ENCODE measurements around the gene PLXNA2.

The PLXNA2 gene

DNA sequence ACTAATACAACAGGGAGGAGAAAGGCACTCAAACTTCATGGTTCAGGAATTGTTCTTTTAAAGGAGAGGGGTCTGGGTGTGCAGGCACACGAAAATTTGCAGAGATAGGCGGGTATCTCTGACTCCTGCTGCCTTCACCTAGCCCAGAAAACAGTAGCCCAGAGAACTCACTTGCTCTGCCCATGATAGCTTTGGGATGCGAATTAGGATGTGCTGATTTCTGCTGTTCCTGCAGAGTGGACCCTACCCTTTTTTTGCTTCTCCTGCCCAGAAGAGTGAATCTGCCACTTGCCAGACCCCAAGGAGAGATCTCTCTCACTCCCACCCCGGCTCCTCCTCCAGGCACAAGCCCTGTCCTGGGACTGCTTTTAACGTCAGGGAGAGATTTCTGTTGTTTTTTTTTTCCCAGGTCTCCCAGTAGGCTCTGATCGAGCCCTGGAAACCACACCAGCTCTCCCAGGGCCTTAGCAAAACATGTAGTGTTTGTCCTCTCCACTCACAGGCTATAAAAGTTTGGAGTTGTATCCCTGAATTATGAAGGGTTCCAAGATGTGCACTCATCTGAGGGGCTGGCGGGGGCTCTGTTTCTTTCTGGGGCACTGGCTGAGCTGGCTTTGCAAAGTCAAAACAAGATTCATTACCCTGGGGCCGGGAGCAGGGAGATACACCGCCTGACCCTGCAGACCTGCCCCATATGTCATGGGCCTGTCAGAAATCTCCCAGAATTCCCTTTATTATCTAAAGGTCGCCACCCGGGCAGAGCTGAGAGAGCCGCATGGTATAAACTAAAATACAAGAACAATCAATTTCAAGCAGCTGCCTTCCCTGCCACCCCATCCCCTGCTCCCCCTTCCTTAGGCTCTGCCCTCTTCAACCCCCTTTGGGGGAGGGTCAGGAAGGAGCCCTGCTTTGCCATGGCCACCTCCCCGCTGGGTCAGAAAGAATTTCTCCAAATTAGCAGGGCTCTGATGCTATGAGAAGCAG is 17.9 kb downstream of the PLXNA2 start:
- no peak for DNase-seq (ENCODE audit: low read depth)

DNA sequence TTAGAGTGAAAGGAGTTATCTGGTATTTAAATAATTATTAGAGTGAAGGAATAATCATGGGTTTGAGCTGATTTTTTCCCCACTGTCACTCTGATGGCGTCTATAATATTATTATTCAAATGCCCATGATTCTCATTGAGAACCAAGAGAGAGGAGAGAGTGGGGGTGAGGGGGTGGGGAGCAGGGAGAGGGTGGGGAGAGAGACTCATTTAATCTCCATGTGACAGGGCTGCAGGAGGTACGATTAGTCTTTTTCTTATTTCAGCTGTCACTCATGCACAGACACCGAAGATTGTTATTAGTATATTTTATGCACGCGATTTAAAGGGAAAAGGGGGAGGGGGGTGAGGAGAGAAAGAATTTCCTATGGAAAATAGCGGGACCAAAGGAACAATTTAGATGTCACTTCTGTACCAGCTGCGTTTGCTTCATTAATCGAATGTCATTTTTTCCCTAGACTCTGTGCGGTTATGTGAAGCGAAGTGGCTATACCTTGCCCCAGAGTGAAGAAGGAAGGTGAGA is 19.9 kb downstream of the PLXNA2 start:
- no peak for DNase-seq (ENCODE audit: low read depth)

DNA sequence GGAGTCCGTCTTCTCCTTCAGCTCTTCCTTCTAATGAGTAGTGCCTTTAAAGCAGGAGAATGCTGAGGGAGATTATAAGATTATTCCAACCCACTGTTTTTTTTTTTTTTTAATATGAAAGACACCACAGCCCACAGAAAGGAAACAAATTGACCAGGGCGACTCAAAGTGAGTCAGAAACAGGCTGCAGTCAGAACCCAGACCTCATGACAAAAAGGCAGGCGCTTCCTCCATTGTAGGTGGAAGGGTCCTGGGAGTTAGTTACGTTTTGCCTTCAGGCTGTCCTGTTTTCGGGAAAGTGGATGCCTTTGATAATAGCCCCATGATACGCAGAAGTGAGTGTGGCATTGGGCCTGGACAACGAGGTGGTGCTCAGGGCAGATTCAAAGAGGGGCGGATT is 21.0 kb downstream of the PLXNA2 start:
- no peak for DNase-seq (ENCODE audit: low read depth)

DNA sequence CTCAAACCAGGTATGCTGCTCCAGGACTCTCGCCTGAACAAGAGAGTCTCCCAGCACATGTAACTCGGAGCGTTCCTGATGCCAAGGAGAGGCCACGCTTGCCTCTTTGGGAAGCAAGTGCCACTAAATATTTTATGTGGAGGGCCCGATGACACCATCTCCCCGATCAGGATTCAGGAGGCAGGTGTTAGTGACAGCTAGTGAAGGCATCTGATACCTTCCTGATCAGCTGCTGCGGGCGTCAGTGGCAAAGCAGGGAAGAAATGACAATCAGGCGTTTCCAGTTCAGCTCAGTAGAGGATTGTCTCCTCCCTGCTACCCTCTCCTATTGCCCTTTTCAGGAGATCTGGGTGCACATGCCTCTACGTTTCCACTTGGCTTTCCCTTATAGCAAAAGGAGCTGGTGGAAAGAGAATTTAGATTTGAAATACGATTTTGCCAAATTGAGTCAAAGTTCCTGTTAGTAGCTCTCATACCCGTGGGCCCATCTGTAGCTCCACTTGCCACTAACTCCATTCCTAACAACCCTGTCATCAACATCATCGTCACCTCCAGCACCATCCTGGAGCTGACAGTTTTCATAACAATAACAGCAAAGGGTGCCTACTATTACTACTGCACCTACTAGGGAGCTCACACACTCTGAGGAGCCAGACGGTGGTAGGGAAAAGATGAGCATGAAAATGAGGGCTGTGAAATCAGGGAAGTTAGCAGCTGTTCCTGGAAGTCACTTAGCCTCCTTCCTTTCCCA is 21.6 kb downstream of the PLXNA2 start:
- DNase-seq (ENCODE audit: low read depth), result no peak

DNA sequence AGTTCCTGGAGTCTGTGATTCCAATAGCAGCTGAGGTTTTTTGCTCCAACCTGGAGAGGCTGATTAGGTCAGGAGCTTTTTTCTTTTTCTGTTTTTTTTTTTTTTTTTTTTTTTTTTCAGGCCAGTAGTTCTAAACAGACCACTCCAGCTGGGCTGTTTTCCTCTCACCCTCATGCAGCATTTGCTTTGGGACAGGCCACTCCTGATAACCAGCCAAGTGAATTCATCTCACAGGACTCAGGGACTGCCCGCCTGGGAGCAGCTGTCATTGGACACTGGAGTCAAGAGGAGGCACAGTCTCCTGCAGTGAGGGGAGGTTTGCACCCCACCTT is 22.9 kb downstream of the PLXNA2 start:
- DNase-seq (ENCODE audit: low read depth), result no peak

DNA sequence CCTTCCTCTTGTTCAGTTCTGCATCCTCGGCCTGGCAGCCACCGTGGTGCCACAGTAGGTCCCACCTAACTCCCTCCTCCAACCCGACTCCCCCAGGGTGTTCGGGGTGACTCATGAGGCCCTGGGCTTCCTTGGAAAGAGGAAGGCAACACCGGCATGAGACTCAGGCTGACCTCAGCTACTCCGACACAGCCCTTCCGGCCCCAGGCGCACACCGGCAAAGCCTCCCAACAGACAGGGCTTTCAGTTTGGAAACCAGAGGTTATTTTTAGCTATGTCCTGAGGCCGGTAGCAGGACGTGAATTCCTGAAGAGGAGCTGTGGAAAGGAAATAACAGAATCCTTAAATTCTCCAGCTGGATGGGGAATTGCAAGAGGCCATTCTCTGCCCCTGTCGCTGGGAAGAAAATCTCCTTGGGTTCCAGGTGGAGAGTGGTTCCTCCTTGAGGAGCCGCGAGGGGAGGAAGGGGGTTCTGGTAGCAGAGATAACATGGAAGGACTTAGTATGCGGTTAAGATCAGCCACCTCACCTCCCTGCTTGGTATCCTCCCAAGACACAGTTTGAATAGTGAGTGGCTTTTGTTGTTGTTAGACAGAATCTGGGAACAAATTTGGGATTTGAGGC is 24.4 kb downstream of the PLXNA2 start:
- DNase-seq (ENCODE audit: low read depth), result no peak

DNA sequence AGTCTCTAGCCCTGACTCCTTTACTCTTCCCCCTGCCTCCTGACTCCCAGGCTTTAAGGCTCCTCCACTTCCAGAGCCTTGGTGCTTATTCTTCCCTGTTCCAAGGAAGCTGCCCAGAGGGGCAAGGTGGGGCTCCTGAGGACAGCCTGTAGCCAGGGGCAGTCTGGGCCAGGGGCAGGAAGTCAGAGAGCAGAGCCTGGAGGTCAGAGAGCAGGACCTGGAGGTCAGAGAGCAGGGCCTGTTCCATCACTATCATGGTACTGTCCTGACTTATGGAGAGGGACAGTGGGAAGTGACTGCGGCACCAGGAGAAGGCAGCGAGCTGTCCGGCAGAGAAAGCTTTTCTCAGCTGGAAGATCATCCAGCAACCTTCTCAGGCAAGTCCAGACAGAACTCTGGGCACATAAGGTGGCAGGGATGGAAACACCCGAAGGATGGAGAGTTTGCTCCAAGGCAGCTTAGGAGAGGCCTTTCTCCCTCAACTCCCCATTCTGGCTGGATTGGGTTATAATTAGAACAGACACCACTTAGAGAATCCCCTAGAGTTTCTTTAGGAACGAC is 25.0 kb downstream of the PLXNA2 start:
- DNase-seq (ENCODE audit: low read depth), result no peak

DNA sequence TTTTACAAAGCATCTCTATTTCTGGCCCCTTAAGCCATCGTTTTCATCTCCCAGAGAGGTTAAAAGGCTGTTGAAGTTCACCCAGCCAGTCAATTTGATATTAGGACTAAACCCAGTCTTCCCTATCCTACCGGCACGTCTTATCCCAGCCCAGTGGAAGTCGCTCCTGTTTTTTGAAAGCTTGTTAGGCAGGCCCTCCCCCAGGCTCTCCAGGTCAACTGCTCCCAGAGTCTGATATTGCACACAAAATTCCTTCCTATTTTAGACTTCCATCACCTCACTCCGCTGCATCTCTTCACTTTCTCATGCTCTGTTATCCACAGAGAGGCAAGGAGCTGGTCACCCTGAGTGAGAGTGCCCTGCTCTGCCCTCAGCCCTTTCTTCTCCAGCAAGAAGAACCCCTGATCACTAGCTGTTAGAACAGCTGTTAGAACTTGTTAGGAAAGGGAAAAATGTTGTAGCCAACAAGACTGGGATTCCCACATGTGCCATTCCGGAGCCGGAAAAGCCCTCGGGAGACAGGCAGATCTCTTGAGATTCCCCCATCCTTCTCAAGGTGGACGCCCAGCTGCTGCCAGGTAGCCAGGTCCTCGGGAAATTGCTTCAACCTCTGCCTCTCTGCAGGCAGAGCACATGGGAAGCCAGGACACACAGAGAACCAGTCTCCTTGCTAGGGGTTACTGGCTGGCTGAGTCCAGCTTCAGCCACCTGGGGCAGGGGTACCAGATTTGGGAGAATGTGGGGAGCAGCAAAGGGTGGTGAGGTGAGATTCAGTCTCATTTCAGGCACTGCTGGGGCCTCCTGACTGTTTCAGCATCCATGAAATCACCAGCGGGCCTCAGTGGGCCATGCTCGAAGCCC is 25.7 kb downstream of the PLXNA2 start:
- no peak for DNase-seq (ENCODE audit: low read depth)

DNA sequence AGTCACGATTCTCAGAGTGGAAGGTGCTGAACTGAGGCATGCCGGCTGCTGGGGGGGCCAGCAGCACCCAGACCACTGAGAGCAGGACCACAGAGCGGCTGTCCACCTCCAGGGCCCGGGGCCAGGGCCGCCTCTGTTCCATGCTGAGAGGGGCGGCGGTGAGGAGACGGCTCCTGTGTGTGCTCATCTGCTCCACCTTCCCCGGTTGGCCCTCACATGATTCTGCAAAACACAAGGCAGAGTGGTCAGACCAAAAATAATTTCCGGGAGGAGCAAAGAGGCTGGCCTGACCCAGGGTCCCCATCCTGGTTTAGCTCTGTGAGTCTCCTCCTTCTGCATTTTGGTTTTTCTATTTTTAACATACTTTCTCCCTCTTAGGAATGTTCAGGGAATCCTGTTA is 26.4 kb downstream of the PLXNA2 start:
- DNase-seq (ENCODE audit: low read depth), result no peak

DNA sequence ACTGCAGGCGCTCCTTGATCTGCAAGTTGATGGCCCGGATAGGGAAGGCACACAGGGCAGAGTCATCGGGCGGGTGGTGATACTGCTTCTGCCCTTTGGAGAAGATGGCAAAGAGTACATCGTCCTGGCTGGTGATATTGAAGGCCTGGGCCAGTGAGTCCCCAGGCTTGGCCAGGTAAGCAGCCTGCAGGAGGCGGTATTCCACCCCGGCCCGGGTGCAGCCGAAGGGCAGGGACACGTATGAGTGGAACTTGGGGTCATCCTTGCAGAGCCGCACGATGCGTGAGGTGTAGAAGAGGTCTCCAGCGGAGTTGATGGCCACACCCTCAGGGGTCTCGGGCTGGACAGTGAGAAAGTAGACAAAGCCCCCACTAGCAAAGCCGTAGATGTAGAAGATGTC is 27.4 kb downstream of the PLXNA2 start:
- DNase-seq (ENCODE audit: low read depth), result no peak

DNA sequence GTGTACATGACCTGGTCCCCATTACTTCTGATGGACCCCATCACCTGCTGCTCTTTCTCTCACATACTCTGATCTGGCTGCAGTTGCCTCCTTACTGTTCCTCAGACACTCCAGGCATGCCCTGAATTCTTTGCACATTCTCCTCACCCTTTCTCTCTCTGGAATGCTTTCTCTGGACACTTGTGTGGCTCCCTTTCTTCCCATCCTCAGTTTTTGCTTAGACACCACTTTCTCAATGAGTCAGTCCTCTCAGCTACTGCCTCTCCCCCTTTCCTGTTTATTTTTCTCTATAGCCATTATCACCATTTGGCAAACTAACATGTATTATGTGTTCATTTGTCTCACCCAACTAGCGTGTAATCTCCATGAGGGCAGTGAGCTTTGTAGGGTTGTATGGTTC is 28.1 kb downstream of the PLXNA2 start:
- no peak for DNase-seq (ENCODE audit: low read depth)

DNA sequence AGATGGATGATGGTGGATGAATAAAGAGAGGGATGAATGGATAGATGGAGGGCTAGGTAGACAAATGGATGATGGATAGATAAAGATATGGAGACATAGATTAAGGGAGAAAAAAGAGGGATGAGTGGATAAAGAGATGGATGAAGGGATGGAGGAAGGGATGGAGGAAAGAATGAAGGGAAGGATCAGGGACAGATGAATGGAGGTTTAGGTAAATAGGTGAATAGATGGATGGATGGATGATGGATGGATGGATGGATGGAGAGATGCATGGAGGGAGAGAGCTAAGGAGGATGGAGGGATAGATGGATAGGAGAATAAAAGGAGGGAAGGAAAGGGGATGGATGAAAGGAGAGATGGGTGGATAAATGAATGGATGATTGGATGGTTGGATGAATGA is 28.8 kb downstream of the PLXNA2 start:
- DNase-seq (ENCODE audit: low read depth), result no peak

DNA sequence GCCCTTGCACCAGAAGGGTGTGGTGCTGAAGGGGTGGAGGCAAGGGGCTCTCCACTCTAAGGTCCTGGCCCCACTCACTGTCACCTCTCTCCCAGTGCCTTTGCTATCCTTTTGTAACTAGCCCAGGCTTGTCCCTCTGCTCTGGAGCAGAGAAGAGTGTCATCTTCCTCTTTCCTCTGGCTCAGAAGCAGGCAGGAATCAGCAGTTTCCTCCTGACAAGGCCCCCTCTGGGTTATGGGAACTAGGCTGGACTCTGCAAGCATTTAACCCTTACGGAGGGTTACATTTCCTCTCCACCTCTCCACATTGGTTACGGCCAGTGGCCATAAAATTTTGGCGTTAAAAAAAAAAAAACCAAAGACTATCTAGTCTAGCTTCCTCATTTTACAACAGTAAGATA is 30.4 kb downstream of the PLXNA2 start:
- DNase-seq (ENCODE audit: low read depth), result no peak

DNA sequence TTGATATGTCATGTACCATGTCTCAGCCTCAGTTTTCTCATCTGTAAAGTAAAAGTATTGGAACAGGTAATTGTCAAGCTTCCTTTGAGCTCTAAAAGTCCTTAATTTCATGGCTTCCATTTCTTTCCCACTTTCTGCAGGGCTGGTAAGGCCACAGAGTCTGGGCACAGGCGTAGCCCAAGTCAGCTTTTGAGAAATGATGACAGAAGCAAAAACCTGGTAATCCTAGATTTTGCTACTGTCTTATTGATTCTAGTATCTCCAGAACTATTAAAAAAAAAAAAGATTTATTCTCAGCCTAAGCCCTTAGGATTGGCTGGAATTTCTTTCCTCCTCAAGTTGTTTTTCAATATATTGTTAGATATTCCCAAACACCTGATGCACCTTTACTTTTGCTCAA is 31.3 kb downstream of the PLXNA2 start:
- no peak for DNase-seq (ENCODE audit: low read depth)

DNA sequence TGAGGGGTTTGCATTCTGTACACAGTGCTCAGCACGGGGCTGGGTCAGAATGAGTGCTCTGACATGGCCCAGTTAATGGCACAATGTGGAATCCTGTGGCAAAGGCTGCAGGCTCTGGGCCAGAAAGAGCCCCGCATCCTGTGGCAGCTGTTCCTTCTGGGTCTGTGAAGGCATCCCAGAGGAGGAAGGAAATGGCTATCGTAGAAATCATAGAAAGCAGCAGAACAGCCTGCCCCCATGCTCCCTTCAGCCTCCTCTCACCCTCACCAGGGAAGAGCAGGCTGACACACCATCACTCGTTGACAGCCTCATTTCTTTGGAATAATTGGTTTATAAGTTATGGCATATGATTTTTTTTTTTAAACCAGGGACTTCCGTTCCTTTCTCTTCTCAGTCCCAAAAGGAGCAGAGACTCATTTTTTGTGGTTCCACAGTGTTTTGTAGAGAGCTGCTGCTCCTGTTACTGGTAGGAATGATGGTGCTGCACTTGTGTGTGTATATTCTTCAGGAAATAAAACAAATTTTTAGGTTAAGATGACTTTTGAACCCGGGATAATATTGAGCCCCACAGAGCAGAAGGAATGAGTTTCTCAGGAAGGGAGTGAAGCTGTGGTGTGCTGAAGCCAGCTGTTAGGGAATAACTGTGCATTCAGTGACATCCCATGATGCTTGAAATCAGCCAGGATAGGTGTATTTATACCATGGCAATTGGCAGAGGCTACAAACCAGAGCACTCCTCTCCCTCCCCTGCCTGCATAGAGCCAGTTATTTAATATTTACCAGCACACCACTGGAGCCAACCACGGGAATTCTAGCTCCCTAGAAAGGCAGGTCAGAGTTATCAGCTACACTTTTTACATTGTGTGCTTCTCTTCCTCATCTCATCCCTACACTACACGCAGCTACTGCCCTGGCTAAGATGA is 32.0 kb downstream of the PLXNA2 start:
- no peak for DNase-seq (ENCODE audit: low read depth)

DNA sequence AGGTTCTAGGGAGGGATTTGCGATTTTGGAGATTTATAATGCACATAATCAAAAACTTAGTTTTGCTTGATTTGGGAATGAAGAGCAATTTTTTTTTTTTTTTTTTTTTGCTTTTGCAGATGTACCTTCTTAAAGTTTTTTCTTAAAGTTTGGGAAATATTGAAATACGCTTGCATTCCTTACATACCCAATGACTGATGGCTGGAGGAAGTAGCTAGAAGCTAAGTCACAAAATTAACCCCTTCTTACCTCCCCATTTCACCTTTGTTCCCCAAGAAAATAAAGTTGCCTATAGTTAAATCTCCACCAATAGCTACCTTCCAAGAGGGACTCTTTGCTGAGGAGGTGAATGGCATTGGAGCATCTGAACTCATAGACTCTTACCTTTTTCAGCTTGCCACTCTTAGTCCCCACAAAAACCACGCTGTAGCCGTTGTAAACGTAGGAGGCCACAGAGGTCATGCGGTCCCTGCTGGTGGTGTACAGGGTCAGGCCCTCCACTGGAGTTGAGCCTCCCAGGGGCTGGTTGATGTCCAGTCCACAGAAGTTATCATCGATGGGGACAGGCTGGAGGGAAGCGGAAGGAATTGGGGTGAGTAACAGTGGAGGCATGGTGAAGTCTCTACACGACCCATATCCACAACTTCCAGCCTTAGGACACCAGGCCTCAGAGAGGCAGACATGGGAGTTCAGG is 34.1 kb downstream of the PLXNA2 start:
- no peak for DNase-seq (ENCODE audit: low read depth)

DNA sequence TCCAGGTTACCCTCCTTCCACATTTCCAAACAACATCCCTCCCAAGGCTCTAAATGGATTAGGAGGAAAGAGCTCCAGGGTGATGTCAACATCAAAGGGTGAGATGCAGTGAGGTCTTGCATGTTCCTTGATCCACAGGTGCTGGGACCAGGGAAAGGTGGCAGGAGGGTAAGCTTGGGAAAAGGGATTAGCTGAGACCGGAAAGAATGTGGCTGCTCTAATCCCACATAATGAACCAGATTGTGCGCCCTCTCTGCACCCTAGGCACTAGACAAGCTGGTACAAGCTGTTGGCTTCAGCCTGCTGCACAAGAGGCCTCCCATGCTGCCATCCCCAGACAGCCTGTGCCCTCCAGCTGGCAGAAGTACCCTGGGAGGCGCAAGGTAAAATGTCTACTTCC is 34.9 kb downstream of the PLXNA2 start:
- no peak for DNase-seq (ENCODE audit: low read depth)

DNA sequence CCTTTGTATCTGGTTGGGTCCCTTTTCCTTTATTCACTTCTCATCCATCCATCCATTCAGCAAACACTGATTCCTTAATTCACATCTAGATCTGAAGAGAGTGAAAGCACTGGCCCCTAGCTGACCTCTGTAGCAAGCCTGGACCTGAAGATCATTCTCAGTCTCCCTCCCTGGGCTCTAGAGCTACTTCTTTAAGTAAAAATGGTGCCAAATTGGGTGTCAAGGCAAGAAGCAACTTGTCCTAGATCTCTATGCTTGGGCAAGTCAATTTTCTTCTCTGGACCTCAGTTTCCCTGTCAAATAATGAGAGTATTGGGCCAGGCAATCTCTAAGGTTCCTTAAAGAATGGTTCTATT is 36.1 kb downstream of the PLXNA2 start:
- no peak for DNase-seq (ENCODE audit: low read depth)

DNA sequence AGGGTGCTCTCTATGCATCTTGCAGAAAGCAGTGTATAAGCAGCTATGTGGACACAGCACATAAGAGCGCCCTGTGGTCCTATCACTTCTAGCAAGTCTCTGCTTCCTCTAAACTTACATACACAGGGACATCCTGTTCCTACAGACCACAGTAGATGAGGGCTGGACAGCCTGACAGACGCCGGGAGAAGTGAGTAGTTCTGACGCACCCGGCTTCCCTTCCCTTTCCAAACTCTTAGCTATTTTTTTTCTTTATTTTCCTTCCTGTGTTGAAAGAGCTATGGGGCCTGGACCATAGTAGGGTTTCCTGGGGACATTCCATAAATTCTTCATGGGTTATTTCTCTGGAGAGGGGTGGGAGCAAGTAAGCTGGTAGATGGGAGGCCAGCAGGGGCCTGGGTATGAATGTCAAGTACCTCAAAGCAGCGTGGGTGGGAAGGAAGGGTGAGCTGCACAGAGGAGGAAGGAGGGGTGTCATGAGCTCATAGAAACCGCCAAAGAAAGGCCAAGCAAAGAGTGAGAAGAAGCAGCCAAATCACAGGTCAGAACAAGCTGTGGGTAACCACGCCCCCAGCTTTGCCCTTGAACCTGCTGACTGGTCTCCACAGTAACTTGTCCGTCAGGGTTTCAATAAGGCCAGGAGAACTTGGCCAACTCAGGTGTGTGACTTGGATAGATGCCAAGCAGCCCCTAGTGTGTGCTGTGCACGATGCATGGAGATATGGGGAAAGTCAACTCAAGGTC is 36.6 kb downstream of the PLXNA2 start:
- DNase-seq (ENCODE audit: low read depth), result no peak

All from T-helper 22 cell (primary cell).